ENCODE results near the gene UBE2G2.

DNA sequence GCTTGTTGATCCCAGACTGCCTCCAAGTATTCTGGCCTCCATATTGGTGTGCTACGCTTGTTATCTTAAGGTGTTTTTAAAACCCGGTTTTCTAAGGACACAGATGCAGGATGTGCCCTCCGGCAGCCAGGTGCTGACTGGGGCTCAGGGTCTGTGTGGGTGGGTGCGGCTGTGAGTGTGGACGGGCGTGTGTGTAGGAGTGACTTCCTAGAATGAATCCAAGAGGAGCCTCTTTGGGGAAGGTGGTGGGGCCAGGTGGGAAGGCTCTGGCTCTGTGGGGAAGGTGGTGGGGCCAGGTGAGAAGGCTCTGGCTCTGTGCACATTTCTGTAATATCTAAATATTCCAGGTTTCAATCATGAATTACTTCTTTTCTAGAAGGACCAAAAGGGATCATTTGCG is 77.4 kb downstream of the UBE2G2 start:
- TF ChIP-seq, protein P1, sequence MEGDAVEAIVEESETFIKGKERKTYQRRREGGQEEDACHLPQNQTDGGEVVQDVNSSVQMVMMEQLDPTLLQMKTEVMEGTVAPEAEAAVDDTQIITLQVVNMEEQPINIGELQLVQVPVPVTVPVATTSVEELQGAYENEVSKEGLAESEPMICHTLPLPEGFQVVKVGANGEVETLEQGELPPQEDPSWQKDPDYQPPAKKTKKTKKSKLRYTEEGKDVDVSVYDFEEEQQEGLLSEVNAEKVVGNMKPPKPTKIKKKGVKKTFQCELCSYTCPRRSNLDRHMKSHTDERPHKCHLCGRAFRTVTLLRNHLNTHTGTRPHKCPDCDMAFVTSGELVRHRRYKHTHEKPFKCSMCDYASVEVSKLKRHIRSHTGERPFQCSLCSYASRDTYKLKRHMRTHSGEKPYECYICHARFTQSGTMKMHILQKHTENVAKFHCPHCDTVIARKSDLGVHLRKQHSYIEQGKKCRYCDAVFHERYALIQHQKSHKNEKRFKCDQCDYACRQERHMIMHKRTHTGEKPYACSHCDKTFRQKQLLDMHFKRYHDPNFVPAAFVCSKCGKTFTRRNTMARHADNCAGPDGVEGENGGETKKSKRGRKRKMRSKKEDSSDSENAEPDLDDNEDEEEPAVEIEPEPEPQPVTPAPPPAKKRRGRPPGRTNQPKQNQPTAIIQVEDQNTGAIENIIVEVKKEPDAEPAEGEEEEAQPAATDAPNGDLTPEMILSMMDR (optimal IDR thresholded peaks at IDR 0.05 in 1 of 3, IDR thresholded peaks at IDR 0.05 in 1 of 3, conservative IDR thresholded peaks at IDR 0.05 in 1 of 3; ENCODE audit: extremely low read depth in 1 of 3, insufficient read depth in 2 of 3, low read length in 3 of 3), result no peak
- TF ChIP-seq EZH2 (IDR thresholded peaks at IDR 0.05; ENCODE audit: low read length), result no peak
